Dedifferentiated amniotic fluid mesenchymal stem cell (primary cell): ENCODE results near the gene UPP2.

Source experiments
- DNase-seq: peaks from one replicate; pipeline ENCODE4 v3.0.0-alpha.2; 2016; ENCODE audit errors: extremely low spot score

Gene UPP2

GRCh38 chr2:158101384-158101926 is at the start of gene UPP2:
Gene UPP2 (plus strand): TSS chr2:158101876. CDS start chr2:158102064, 188 bp downstream.
- DNase-seq: no peak

GRCh38 chr2:158052761-158053160 is 48.9 kb upstream of the UPP2 start:
- DNase-seq: no peak

- DNase-seq: no peak
Measured at GRCh38 chr2:158056875-158057274, 44.8 kb upstream of the UPP2 start.

GRCh38 chr2:158060160-158060834 is 41.4 kb upstream of the UPP2 start:
- DNase-seq: no peak

GRCh38 chr2:158060835-158061435 is 40.7 kb upstream of the UPP2 start:
- DNase-seq: peak; percentile 29

- no peak for DNase-seq
Measured at GRCh38 chr2:158061763-158062162, 39.9 kb upstream of the UPP2 start.

GRCh38 chr2:158066046-158066713 is 35.5 kb upstream of the UPP2 start:
- no peak for DNase-seq

- no peak for DNase-seq
Measured at GRCh38 chr2:158071018-158071417, 30.7 kb upstream of the UPP2 start.

- no peak for DNase-seq
Measured at GRCh38 chr2:158072361-158072760, 29.3 kb upstream of the UPP2 start.

- no peak for DNase-seq
Measured at GRCh38 chr2:158079672-158080071, 22.0 kb upstream of the UPP2 start.

- DNase-seq: no peak
Measured at GRCh38 chr2:158088093-158088492, 13.6 kb upstream of the UPP2 start.

GRCh38 chr2:158089322-158089721 is 12.4 kb upstream of the UPP2 start:
- DNase-seq: no peak

- no peak for DNase-seq
Measured at GRCh38 chr2:158091647-158092046, 10.0 kb upstream of the UPP2 start.

GRCh38 chr2:158094487-158095092 is 7.1 kb upstream of the UPP2 start:
- no peak for DNase-seq

- DNase-seq: no peak
Measured at GRCh38 chr2:158095269-158095668, 6.4 kb upstream of the UPP2 start.

- DNase-seq: no peak
Measured at GRCh38 chr2:158095912-158096311, 5.8 kb upstream of the UPP2 start.

GRCh38 chr2:158097481-158097880 is 4.2 kb upstream of the UPP2 start:
- DNase-seq: no peak

GRCh38 chr2:158098178-158098577 is 3.5 kb upstream of the UPP2 start:
- DNase-seq: no peak

GRCh38 chr2:158099716-158100115 is 2.0 kb upstream of the UPP2 start:
- DNase-seq: no peak

GRCh38 chr2:158100411-158100810 is 1.3 kb upstream of the UPP2 start:
- DNase-seq: no peak

- DNase-seq: peak; percentile 14
Measured at GRCh38 chr2:158102446-158102845, 770 bp downstream of the UPP2 start.

- DNase-seq: no peak
Measured at GRCh38 chr2:158103411-158104012, 1.8 kb downstream of the UPP2 start.
